ENCODE results near the gene TRIM56.
"Not testable (repeated sequence)": the region's sequence is repeated elsewhere in the genome, so short reads cannot be mapped to it uniquely, and the experiment has no call there.

- TF ChIP-seq CTCF, POLR2A (IDR thresholded peaks at IDR 0.05): not testable (repeated sequence)
Observed at GRCh38 chr7:101065162-101065561, 20.1 kb upstream of the TRIM56 start.
